Suprapubic skin (tissue), 4 donors: ENCODE results near the gene CLSTN2.

Experiments used
- EP300 ChIP-seq: sonication (generic); formaldehyde crosslinking; IDR thresholded peaks from one replicate; pipeline ENCODE4 v1.6.1; 2017; ENCODE audit warnings: antibody characterized with exemption
- POLR2A ChIP-seq, 2 donors: fragments of 450-650 bp; IDR thresholded peaks; one replicate each; pipeline ENCODE4 v1.6.1; 2017; ENCODE audit warnings: antibody characterized with exemption in 2 of 2, mild to moderate bottlenecking in 2 of 2, moderate library complexity in 2 of 2
- POLR2AphosphoS5 ChIP-seq, 3 donors: sonication (generic); formaldehyde crosslinking; IDR thresholded peaks; one replicate each; pipeline ENCODE4 v1.6.1; 2017; ENCODE audit warnings: antibody characterized with exemption in 3 of 3
- TF ChIP-seq, protein P1 (sequence below), 2 donors: fragments of 200-600 bp in 1 of 2; fragments of 450-650 bp in 1 of 2; sonication (generic) in 1 of 2; IDR thresholded peaks; one replicate each; pipeline ENCODE4 v1.5.1; 2016 to 2019; ENCODE audit warnings: antibody characterized with exemption in 2 of 2, mild to moderate bottlenecking in 1 of 2, moderate library complexity in 1 of 2

GRCh38 chr3:140338916-140339315, 403.9 kb downstream of the CLSTN2 start:
- TF ChIP-seq, protein P1, sequence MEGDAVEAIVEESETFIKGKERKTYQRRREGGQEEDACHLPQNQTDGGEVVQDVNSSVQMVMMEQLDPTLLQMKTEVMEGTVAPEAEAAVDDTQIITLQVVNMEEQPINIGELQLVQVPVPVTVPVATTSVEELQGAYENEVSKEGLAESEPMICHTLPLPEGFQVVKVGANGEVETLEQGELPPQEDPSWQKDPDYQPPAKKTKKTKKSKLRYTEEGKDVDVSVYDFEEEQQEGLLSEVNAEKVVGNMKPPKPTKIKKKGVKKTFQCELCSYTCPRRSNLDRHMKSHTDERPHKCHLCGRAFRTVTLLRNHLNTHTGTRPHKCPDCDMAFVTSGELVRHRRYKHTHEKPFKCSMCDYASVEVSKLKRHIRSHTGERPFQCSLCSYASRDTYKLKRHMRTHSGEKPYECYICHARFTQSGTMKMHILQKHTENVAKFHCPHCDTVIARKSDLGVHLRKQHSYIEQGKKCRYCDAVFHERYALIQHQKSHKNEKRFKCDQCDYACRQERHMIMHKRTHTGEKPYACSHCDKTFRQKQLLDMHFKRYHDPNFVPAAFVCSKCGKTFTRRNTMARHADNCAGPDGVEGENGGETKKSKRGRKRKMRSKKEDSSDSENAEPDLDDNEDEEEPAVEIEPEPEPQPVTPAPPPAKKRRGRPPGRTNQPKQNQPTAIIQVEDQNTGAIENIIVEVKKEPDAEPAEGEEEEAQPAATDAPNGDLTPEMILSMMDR (IDR thresholded peaks at IDR 0.05) = no peak
- TF ChIP-seq POLR2A (IDR thresholded peaks at IDR 0.05) = no peak
- no peak for TF ChIP-seq POLR2AphosphoS5 (IDR thresholded peaks at IDR 0.05)
- TF ChIP-seq EP300 = no peak
